H9 (cell line): ENCODE results near the gene DPYSL5. TPM values are rescaled to one million over a fixed set of nuclear protein-coding genes. Genes with fewer than 3 reads are reported as not detected.

Source experiments
- DNase-seq: peaks from one replicate; pipeline ENCODE4 v3.0.0-alpha.2; 2017
- H2AFZ ChIP-seq: one replicate; pipeline ENCODE4 v1.6.1; 2013; ENCODE audit warnings: mild to moderate bottlenecking, low read length, control low read depth, moderate library complexity
- H2AK5ac ChIP-seq: 2 replicates; pipeline ENCODE4 v1.6.1; 2013; ENCODE audit warnings: low read length, control low read depth, mixed read lengths; ENCODE audit not compliant: insufficient read length
- H2BK120ac ChIP-seq: one replicate; pipeline ENCODE4 v1.6.1; 2013; ENCODE audit warnings: low read depth, mild to moderate bottlenecking, low read length, control low read depth, inconsistent platforms; ENCODE audit not compliant: poor library complexity, severe bottlenecking
- H2BK12ac ChIP-seq: 2 replicates; pipeline ENCODE4 v1.6.1; 2013; ENCODE audit warnings: low read length, control low read depth, mixed read lengths, low read depth; ENCODE audit not compliant: insufficient read length
- H2BK15ac ChIP-seq: 2 replicates; pipeline ENCODE4 v1.6.1; 2013; ENCODE audit warnings: low read depth, low read length, control low read depth
- H2BK20ac ChIP-seq: one replicate; pipeline ENCODE4 v1.6.1; 2013; ENCODE audit warnings: low read depth, mild to moderate bottlenecking, low read length, control low read depth, inconsistent platforms; ENCODE audit not compliant: poor library complexity, severe bottlenecking
- H2BK5ac ChIP-seq: 2 replicates; pipeline ENCODE4 v1.6.1; 2013; ENCODE audit warnings: low read length, control low read depth, mixed read lengths; ENCODE audit not compliant: insufficient read length
- H3K14ac ChIP-seq: 2 replicates; pipeline ENCODE4 v1.6.1; 2013; ENCODE audit warnings: low read length, control low read depth; ENCODE audit not compliant: insufficient read depth
- H3K18ac ChIP-seq: 2 replicates; pipeline ENCODE4 v1.6.1; 2013; ENCODE audit warnings: low read depth, mild to moderate bottlenecking, mixed read lengths, low read length, control low read depth; ENCODE audit not compliant: insufficient read length
- H3K23ac ChIP-seq: 2 replicates; pipeline ENCODE4 v1.6.1; 2013; ENCODE audit warnings: low read length, control low read depth, mixed read lengths, low read depth; ENCODE audit not compliant: insufficient read length
- H3K23me2 ChIP-seq: 2 replicates; pipeline ENCODE4 v1.6.1; 2013; ENCODE audit warnings: low read depth, mild to moderate bottlenecking, mixed read lengths, low read length, control low read depth; ENCODE audit not compliant: insufficient read length, poor library complexity, severe bottlenecking
- H3K27ac ChIP-seq: 2 replicates; pipeline ENCODE4 v1.5.1; 2013; ENCODE audit warnings: low read length, control low read depth, mixed read lengths, low read depth; ENCODE audit not compliant: insufficient read length
- H3K27me3 ChIP-seq: 2 replicates; pipeline ENCODE4 v1.6.1; 2013; ENCODE audit warnings: low read length, control low read depth, inconsistent platforms; ENCODE audit not compliant: insufficient read depth
- H3K4ac ChIP-seq: 2 replicates; pipeline ENCODE4 v1.6.1; 2013; ENCODE audit warnings: low read depth, mild to moderate bottlenecking, control low read depth, inconsistent platforms, low read length, moderate library complexity
- H3K4me1 ChIP-seq: 2 replicates; pipeline ENCODE4 v1.6.1; 2013; ENCODE audit warnings: low read length, control low read depth, inconsistent platforms; ENCODE audit not compliant: insufficient read depth
- H3K4me2 ChIP-seq: 2 replicates; pipeline ENCODE4 v1.6.1; 2013; ENCODE audit warnings: low read length, control low read depth, mixed read lengths; ENCODE audit not compliant: insufficient read length, insufficient read depth
- H3K56ac ChIP-seq: 2 replicates; pipeline ENCODE4 v1.6.1; 2013; ENCODE audit warnings: low read depth, mild to moderate bottlenecking, mixed read lengths, low read length, control low read depth; ENCODE audit not compliant: insufficient read length
- H3K79me1 ChIP-seq: 2 replicates; pipeline ENCODE4 v1.6.1; 2013; ENCODE audit warnings: low read depth, mild to moderate bottlenecking, moderate library complexity, low read length, control low read depth, inconsistent platforms; ENCODE audit not compliant: insufficient read depth, poor library complexity, severe bottlenecking
- H3K79me2 ChIP-seq: 2 replicates; pipeline ENCODE4 v1.6.1; 2013; ENCODE audit warnings: low read length, control low read depth, inconsistent platforms; ENCODE audit not compliant: insufficient read depth
- H3K9ac ChIP-seq: 2 replicates; pipeline ENCODE4 v1.6.1; 2013; ENCODE audit warnings: low read length, control low read depth, mixed read lengths; ENCODE audit not compliant: insufficient read length; ENCODE audit errors: extremely low read depth
- H3K9me3 ChIP-seq: one replicate; pipeline ENCODE4 v1.6.1; 2013; ENCODE audit warnings: low read depth, low read length, inconsistent platforms; ENCODE audit not compliant: control insufficient read depth
- H3T11ph ChIP-seq: one replicate; pipeline ENCODE4 v1.6.1; 2013; ENCODE audit warnings: mild to moderate bottlenecking, low read length, control low read depth, inconsistent platforms
- H4K20me1 ChIP-seq: one replicate; pipeline ENCODE4 v1.6.1; 2013; ENCODE audit not compliant: control insufficient read depth, insufficient read length, insufficient read depth
- H4K5ac ChIP-seq: 2 replicates; pipeline ENCODE4 v1.6.1; 2013; ENCODE audit warnings: low read depth, mild to moderate bottlenecking, mixed read lengths, low read length, control low read depth; ENCODE audit not compliant: insufficient read length
- H4K8ac ChIP-seq: replicated peaks from 2 replicates; pipeline ENCODE4 v1.6.1; 2013; ENCODE audit warnings: low read length, control low read depth, mixed read lengths, low read depth; ENCODE audit not compliant: insufficient read length
- H4K91ac ChIP-seq: 2 replicates; pipeline ENCODE4 v1.6.1; 2013; ENCODE audit warnings: low read depth, mild to moderate bottlenecking, moderate library complexity, mixed read lengths, low read length, control low read depth; ENCODE audit not compliant: insufficient read length
- H3K27ac Mint-ChIP-seq, 3 experiments: 2 replicates in 2 of 3; 3 replicates in 1 of 3; pipeline ENCODE4 v1.8.0; 2020 to 2021; ENCODE audit warnings: mixed read lengths in 3 of 3, mild to moderate bottlenecking in 1 of 3, moderate library complexity in 1 of 3
- H3K27me3 Mint-ChIP-seq: 2 replicates; pipeline ENCODE4 v1.8.0; 2021; ENCODE audit warnings: low read depth, mild to moderate bottlenecking, moderate library complexity, mixed read lengths
- H3K36me3 Mint-ChIP-seq, 3 experiments: 2 replicates in 2 of 3; 3 replicates in 1 of 3; pipeline ENCODE4 v1.8.0; 2020 to 2021; ENCODE audit warnings: low read depth in 3 of 3, mixed read lengths in 3 of 3; ENCODE audit not compliant: insufficient read depth in 1 of 3
- H3K4me1 Mint-ChIP-seq, 2 experiments: 2 replicates each; pipeline ENCODE4 v1.8.0; 2020; ENCODE audit warnings: mixed read lengths in 2 of 2
- H3K4me3 Mint-ChIP-seq, 2 experiments: 2 replicates in 1 of 2; 3 replicates in 1 of 2; pipeline ENCODE4 v1.8.0; 2020 to 2021; ENCODE audit warnings: mild to moderate bottlenecking in 2 of 2, mixed read lengths in 2 of 2, moderate library complexity in 1 of 2
- H3K9me3 Mint-ChIP-seq, 2 experiments: 2 replicates in 1 of 2; 3 replicates in 1 of 2; pipeline ENCODE4 v1.8.0; 2020; ENCODE audit warnings: mild to moderate bottlenecking in 2 of 2, mixed read lengths in 2 of 2, moderate library complexity in 1 of 2
- CTCF ChIP-seq: fragments of 200-600 bp; sonication (generic); conservative IDR thresholded peaks from 3 replicates; pipeline ENCODE4 v1.8.0; 2021; ENCODE audit warnings: antibody characterized with exemption, mild to moderate bottlenecking
- WGBS: extraction: QIAGEN DNeasy Blood & Tissue Kit; methylation state at CpG from one replicate; pipeline ENCODE4 v1.1.7; 2013; ENCODE audit warnings: missing lambda C conversion rate, low lambda C conversion rate, mixed read lengths; ENCODE audit not compliant: insufficient read length; ENCODE audit errors: extremely low coverage; 5-methylcytosine and 5-hydroxymethylcytosine counted together
- total RNA-seq: library from RNA; stranded (reverse); gene quantifications from 2 replicates; pipeline ENCODE4 v1.2.1, GENCODE V29; 2021

Gene DPYSL5
- total RNA-seq, 1 experiment from 2014 or later: 6.4 TPM

GRCh38 chr2:26885651-26886329, 37.9 kb downstream of the DPYSL5 start:
- Histone ChIP-seq H3K27ac (no peak overlapping the region), H4K20me1 (peaks cover 2% of the 10 kb centered on the region), H2AK5ac (no peak overlapping the region), H3K23ac (no peak overlapping the region), H3K9me3 (no peaks in the 10 kb centered on the region), H3K27me3 (no peaks in the 10 kb centered on the region), H3K56ac (no peak overlapping the region), H3K79me2 (no peaks in the 10 kb centered on the region), H4K91ac (no peak overlapping the region), H2BK5ac (no peak overlapping the region), H2BK20ac (no peak overlapping the region), H4K8ac (no peak overlapping the region), H3K4me1 (no peaks in the 10 kb centered on the region), H3K14ac (no peak overlapping the region), H3K18ac (no peak overlapping the region), H2BK120ac (no peak overlapping the region), H2BK12ac (no peak overlapping the region), H4K5ac (no peak overlapping the region), H3K4ac (no peak overlapping the region), H3T11ph (no peak overlapping the region), H2BK15ac (no peak overlapping the region), H3K9ac (no peak overlapping the region), H2AFZ (no peak overlapping the region), H3K4me2 (no peak overlapping the region), H3K79me1 (peaks cover 2% of the 10 kb centered on the region), H3K23me2 (no peaks in the 10 kb centered on the region)
- no peak for DNase-seq
- Mint-ChIP-seq H3K27me3 (peaks cover 19% of the 10 kb centered on the region), H3K4me3 (no peak overlapping the region), H3K27ac (no peak overlapping the region), H3K4me1 (peaks cover 4 to 15% of the 10 kb centered on the region in 2 experiments), H3K36me3 (no peaks in the 10 kb centered on the region), H3K9me3 (no peaks in the 10 kb centered on the region)
- WGBS: no CpG with 5 or more reads among the region's 5 CpGs
- TF ChIP-seq CTCF: no peak
